ENCODE results near the gene PPP1R37. TPM values are rescaled to one million over a fixed set of nuclear protein-coding genes. Genes with fewer than 3 reads are reported as not detected.

The PPP1R37 gene
- polyA plus RNA-seq, 1 donor from 2014 or later, result 53.7 TPM

GRCh38 chr19:45187421-45188100 lies 94.6 kb downstream of the PPP1R37 start:
- H3F3A ChIP-seq (ENCODE audit: insufficient read depth, low read length, poor library complexity, severe bottlenecking), result no peaks in the 10 kb centered on the region
- no peaks in the 10 kb centered on the region for H3K36me3 ChIP-seq (ENCODE audit: insufficient read depth, low read length)
- H3K9ac ChIP-seq (ENCODE audit: low read length), result no peak overlapping the region
- H3K27ac ChIP-seq (ENCODE audit: low read length), result no peak overlapping the region
- H3K4me3 ChIP-seq (ENCODE audit: low read length), result no peak overlapping the region
- no peak overlapping the region for H2AFZ ChIP-seq (ENCODE audit: low read depth, low read length)
- no peaks in the 10 kb centered on the region for H3K9me3 ChIP-seq (ENCODE audit: low read length)
- no peaks in the 10 kb centered on the region for H3K27me3 ChIP-seq (ENCODE audit: insufficient read depth, low read depth, low read length)
- H4K20me1 ChIP-seq (ENCODE audit: insufficient read depth), result no peaks in the 10 kb centered on the region
- no peaks in the 10 kb centered on the region for H3K9me2 ChIP-seq (ENCODE audit: insufficient read depth, low read length)
- no peaks in the 10 kb centered on the region for H3K79me2 ChIP-seq (replicated peaks; ENCODE audit: insufficient read depth, low read length)
- no peak overlapping the region for H3K4me2 ChIP-seq (ENCODE audit: low read length)
- TF ChIP-seq MXI1 (conservative IDR thresholded peaks at IDR 0.05; ENCODE audit: poor library complexity, severe bottlenecking) (no peak), TAF1 (IDR thresholded peaks at IDR 0.05; ENCODE audit: low read depth) (no peak), SMC3 (conservative IDR thresholded peaks at IDR 0.05; ENCODE audit: poor library complexity) (peak; percentile 75), REST (IDR thresholded peaks at IDR 0.05; ENCODE audit: borderline replicate concordance) (no peak), CTCF (IDR thresholded peaks at IDR 0.05; ENCODE audit: poor library complexity, severe bottlenecking) (peak; percentile 71), EZH2 (IDR thresholded peaks at IDR 0.05; ENCODE audit: borderline replicate concordance, insufficient read depth, low read length, poor library complexity, severe bottlenecking) (no peak), RAD21 (conservative IDR thresholded peaks at IDR 0.05) (peak; percentile 71)

DNA sequence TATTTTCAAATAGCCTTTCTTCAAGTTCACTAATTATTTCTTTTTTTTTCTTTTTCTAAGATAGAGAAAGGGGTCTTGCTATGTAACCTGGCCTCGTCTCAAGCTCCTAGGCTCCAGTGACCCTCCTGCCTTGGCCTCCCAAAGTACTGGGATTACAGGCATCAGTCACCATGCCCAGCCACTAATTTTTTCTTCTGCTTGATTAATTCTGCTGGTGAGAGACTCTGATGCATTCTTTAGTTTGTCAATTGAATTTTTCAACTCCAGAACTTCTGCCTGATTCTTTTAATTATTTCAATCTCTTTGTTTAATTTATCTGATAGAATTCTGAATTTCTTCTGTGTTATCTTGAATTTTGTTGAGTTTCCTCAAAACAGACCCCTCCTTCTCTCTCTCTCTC lies 97.0 kb downstream of the PPP1R37 start:
- Histone ChIP-seq H3K27me3 (ENCODE audit: insufficient read depth, low read depth, low read length) (no peaks in the 10 kb centered on the region), H3K4me2 (ENCODE audit: low read length) (no peak overlapping the region), H4K20me1 (ENCODE audit: insufficient read depth) (no peaks in the 10 kb centered on the region), H3K9me3 (ENCODE audit: low read length) (no peaks in the 10 kb centered on the region), H2AFZ (ENCODE audit: low read depth, low read length) (no peak overlapping the region), H3K27ac (ENCODE audit: low read length) (no peak overlapping the region), H3K79me2 (replicated peaks; ENCODE audit: insufficient read depth, low read length) (no peaks in the 10 kb centered on the region), H3K36me3 (ENCODE audit: insufficient read depth, low read length) (no peaks in the 10 kb centered on the region), H3K4me3 (ENCODE audit: low read length) (no peak overlapping the region), H3K9me2 (ENCODE audit: insufficient read depth, low read length) (no peaks in the 10 kb centered on the region), H3K9ac (ENCODE audit: low read length) (no peak overlapping the region), H3F3A (ENCODE audit: insufficient read depth, low read length, poor library complexity, severe bottlenecking) (no peaks in the 10 kb centered on the region)
- TF ChIP-seq REST (IDR thresholded peaks at IDR 0.05; ENCODE audit: borderline replicate concordance) (no peak), TAF1 (IDR thresholded peaks at IDR 0.05; ENCODE audit: low read depth) (no peak), POLR2AphosphoS5 (IDR thresholded peaks at IDR 0.05) (no peak), MXI1 (conservative IDR thresholded peaks at IDR 0.05; ENCODE audit: poor library complexity, severe bottlenecking) (no peak), EP300 (conservative IDR thresholded peaks at IDR 0.05; ENCODE audit: poor library complexity, severe bottlenecking) (no peak), EZH2 (IDR thresholded peaks at IDR 0.05; ENCODE audit: borderline replicate concordance, insufficient read depth, low read length, poor library complexity, severe bottlenecking) (no peak), CTCF (IDR thresholded peaks at IDR 0.05; ENCODE audit: poor library complexity, severe bottlenecking) (no peak), SMC3 (conservative IDR thresholded peaks at IDR 0.05; ENCODE audit: poor library complexity) (no peak), RAD21 (conservative IDR thresholded peaks at IDR 0.05) (no peak)
